ENCODE measurements around the gene CCM2L.
A peak's percentile ranks its signal among the peaks of the same experiment; 100 is the strongest.

The CCM2L gene

GRCh38 chr20:31974951-31975487 is 35.2 kb upstream of the CCM2L start:
- Histone ChIP-seq H3K9me3 (ENCODE audit: severe bottlenecking) (no peaks in the 10 kb centered on the region), H3K4me1 (ENCODE audit: insufficient read depth, poor library complexity, severe bottlenecking) (no peaks in the 10 kb centered on the region), H3K27me3 (ENCODE audit: insufficient read depth, poor library complexity, severe bottlenecking) (peaks cover 41% of the 10 kb centered on the region), H3K27ac (ENCODE audit: poor library complexity, severe bottlenecking) (no peak overlapping the region), H3K4me3 (ENCODE audit: severe bottlenecking) (no peak overlapping the region), H3K36me3 (ENCODE audit: low read depth) (no peaks in the 10 kb centered on the region)
- no peak for TF ChIP-seq CTCF (IDR thresholded peaks at IDR 0.05; ENCODE audit: poor library complexity, severe bottlenecking)
- ATAC-seq (ENCODE audit: low read depth) (no peak), DNase-seq (ENCODE audit: low spot score) (no peak)

- Histone ChIP-seq H3K4me3 (ENCODE audit: severe bottlenecking) (no peak overlapping the region), H3K27ac (ENCODE audit: poor library complexity, severe bottlenecking) (no peak overlapping the region), H3K4me1 (ENCODE audit: insufficient read depth, poor library complexity, severe bottlenecking) (no peaks in the 10 kb centered on the region), H3K9me3 (ENCODE audit: severe bottlenecking) (no peaks in the 10 kb centered on the region), H3K27me3 (ENCODE audit: insufficient read depth, poor library complexity, severe bottlenecking) (peaks cover 32% of the 10 kb centered on the region), H3K36me3 (ENCODE audit: low read depth) (no peaks in the 10 kb centered on the region)
- DNase-seq (ENCODE audit: low spot score) (no peak), ATAC-seq (ENCODE audit: low read depth) (no peak)
- no peak for TF ChIP-seq CTCF (IDR thresholded peaks at IDR 0.05; ENCODE audit: poor library complexity, severe bottlenecking)
These were observed 34.4 kb upstream of the CCM2L start for GRCh38 chr20:31975874-31976273.

GRCh38 chr20:31977080-31977479 is 33.2 kb upstream of the CCM2L start:
- no peak overlapping the region for H3K27ac ChIP-seq (ENCODE audit: poor library complexity, severe bottlenecking)
- H3K9me3 ChIP-seq (ENCODE audit: severe bottlenecking): no peaks in the 10 kb centered on the region
- no peak overlapping the region for H3K4me3 ChIP-seq (ENCODE audit: severe bottlenecking)
- H3K36me3 ChIP-seq (ENCODE audit: low read depth): no peaks in the 10 kb centered on the region
- peaks cover 20% of the 10 kb centered on the region for H3K27me3 ChIP-seq (ENCODE audit: insufficient read depth, poor library complexity, severe bottlenecking)
- no peak for DNase-seq (ENCODE audit: low spot score)
- no peak for TF ChIP-seq CTCF (IDR thresholded peaks at IDR 0.05; ENCODE audit: poor library complexity, severe bottlenecking)
- no peak for ATAC-seq (ENCODE audit: low read depth)
- H3K4me1 ChIP-seq (ENCODE audit: insufficient read depth, poor library complexity, severe bottlenecking): no peaks in the 10 kb centered on the region

GRCh38 chr20:31979713-31980426 is 30.4 kb upstream of the CCM2L start:
- peaks cover 5% of the 10 kb centered on the region for H3K27me3 ChIP-seq (ENCODE audit: insufficient read depth, poor library complexity, severe bottlenecking)
- DNase-seq (ENCODE audit: low spot score) (no peak), ATAC-seq (ENCODE audit: low read depth) (peak; percentile 41; the same call in 2 of the 3 replicates)
- no peaks in the 10 kb centered on the region for H3K9me3 ChIP-seq (ENCODE audit: severe bottlenecking)
- TF ChIP-seq CTCF (IDR thresholded peaks at IDR 0.05; ENCODE audit: poor library complexity, severe bottlenecking): no peak
- no peaks in the 10 kb centered on the region for H3K36me3 ChIP-seq (ENCODE audit: low read depth)
- H3K4me1 ChIP-seq (ENCODE audit: insufficient read depth, poor library complexity, severe bottlenecking): no peaks in the 10 kb centered on the region
- H3K4me3 ChIP-seq (ENCODE audit: severe bottlenecking): no peak overlapping the region
- H3K27ac ChIP-seq (ENCODE audit: poor library complexity, severe bottlenecking): no peak overlapping the region

- no peak for ATAC-seq (ENCODE audit: low read depth)
- Histone ChIP-seq H3K27me3 (ENCODE audit: insufficient read depth, poor library complexity, severe bottlenecking) (no peaks in the 10 kb centered on the region), H3K36me3 (ENCODE audit: low read depth) (no peaks in the 10 kb centered on the region)
These were observed 28.5 kb upstream of the CCM2L start for GRCh38 chr20:31981784-31982183.

More at GRCh38 chr20:31981784-31982183, 28.5 kb upstream of the CCM2L start:
- H3K27ac ChIP-seq (ENCODE audit: poor library complexity, severe bottlenecking): no peak overlapping the region
- H3K4me1 ChIP-seq (ENCODE audit: insufficient read depth, poor library complexity, severe bottlenecking): no peaks in the 10 kb centered on the region
- H3K4me3 ChIP-seq (ENCODE audit: severe bottlenecking): no peak overlapping the region
- DNase-seq (ENCODE audit: low spot score): no peak
- no peaks in the 10 kb centered on the region for H3K9me3 ChIP-seq (ENCODE audit: severe bottlenecking)
- TF ChIP-seq CTCF (IDR thresholded peaks at IDR 0.05; ENCODE audit: poor library complexity, severe bottlenecking): no peak
